HCT116 (cell line): ENCODE results near the gene COA3.

ENCODE experiments used
- CEBPB ChIP-seq: IDR thresholded peaks from 2 replicates; pipeline ENCODE4 v1.6.1; 2012; ENCODE audit warnings: low read depth
- CTCF ChIP-seq, 3 experiments: fragments of 200-600 bp in 1 of 3; sonication (generic) in 1 of 3; IDR thresholded peaks in 2 of 3; conservative IDR thresholded peaks in 1 of 3; 2 replicates each; pipeline ENCODE4 v1.5.1; 2012 to 2017; ENCODE audit warnings: low read depth in 2 of 3, low read length in 2 of 3, antibody characterized with exemption in 1 of 3, borderline replicate concordance in 1 of 3, control low read depth in 1 of 3, mild to moderate bottlenecking in 1 of 3, mixed read lengths in 1 of 3, mixed run types in 1 of 3, moderate library complexity in 1 of 3; ENCODE audit not compliant: insufficient read depth in 1 of 3
- EZH2 ChIP-seq: fragments of 200-600 bp; sonication (generic); IDR thresholded peaks from 2 replicates; pipeline ENCODE4 v1.6.1; 2017; ENCODE audit warnings: antibody characterized with exemption, mixed run types
- EZH2phosphoT487 ChIP-seq: fragments of 200-600 bp; IDR thresholded peaks from 2 replicates; pipeline ENCODE4 v1.6.1; 2018; ENCODE audit warnings: antibody characterized with exemption, borderline replicate concordance
- MAX ChIP-seq: IDR thresholded peaks from 2 replicates; pipeline ENCODE4 v1.6.1; 2012
- POLR2A ChIP-seq: IDR thresholded peaks from 2 replicates; pipeline ENCODE4 v1.7.0; 2011; ENCODE audit warnings: borderline replicate concordance; ENCODE audit not compliant: insufficient read depth, insufficient read length; ENCODE audit errors: extremely low read depth
- POLR2AphosphoS5 ChIP-seq: IDR thresholded peaks from 2 replicates; pipeline ENCODE4 v1.6.1; 2011; ENCODE audit warnings: mild to moderate bottlenecking, low read depth, low read length, moderate library complexity
- RAD21 ChIP-seq: IDR thresholded peaks from 2 replicates; pipeline ENCODE4 v1.6.1; 2012; ENCODE audit warnings: low read depth, mild to moderate bottlenecking
- REST ChIP-seq: IDR thresholded peaks from 2 replicates; pipeline ENCODE4 v1.6.1; 2012; ENCODE audit warnings: low read depth
- SP1 ChIP-seq: IDR thresholded peaks from 2 replicates; pipeline ENCODE4 v1.6.1; 2012; ENCODE audit warnings: low read depth
- SRF ChIP-seq: IDR thresholded peaks from 2 replicates; pipeline ENCODE4 v1.6.1; 2012; ENCODE audit warnings: low read depth
- ZNF274 ChIP-seq: fragments of 200-500 bp; sonication (Bioruptor generic); IDR thresholded peaks from 2 replicates; pipeline ENCODE4 v1.6.1; 2014; ENCODE audit warnings: mild to moderate bottlenecking, low read depth, low read length, inconsistent platforms

- TF ChIP-seq POLR2AphosphoS5 = no peak
- no peak for TF ChIP-seq CEBPB
- no peak for TF ChIP-seq REST
- TF ChIP-seq CTCF (IDR thresholded peaks at IDR 0.05 in 2 of 3, conservative IDR thresholded peaks at IDR 0.05 in 1 of 3; ENCODE audit: borderline replicate concordance in 1 of 3, insufficient read depth in 1 of 3, low read depth in 2 of 3, low read length in 2 of 3) = no peak
- TF ChIP-seq RAD21 = no peak
- TF ChIP-seq EZH2 = no peak
- no peak for TF ChIP-seq EZH2phosphoT487
- TF ChIP-seq POLR2A = no peak
- TF ChIP-seq ZNF274 = no peak
- TF ChIP-seq SRF = no peak
- TF ChIP-seq MAX = no peak
- TF ChIP-seq SP1 = no peak
Observed at GRCh38 chr17:42846594-42847280, 48.2 kb upstream of the COA3 start.
